HG03460 (cell line): Measurements from ENCODE around the gene MYO1H.

Experiments
- ATAC-seq: cut with Tn5 transposase; IDR thresholded peaks from one replicate; pipeline ENCODE4 v1.9.1; 2021; ENCODE audit not compliant: unreplicated experiment

MYO1H gene

GRCh38 chr12:109489016-109489954 lies 141.6 kb downstream of the MYO1H start:
- ATAC-seq = no peak

GRCh38 chr12:109489955-109490565 lies 142.4 kb downstream of the MYO1H start:
- ATAC-seq = no peak

- ATAC-seq = no peak
Measured at GRCh38 chr12:109491671-109492070, 144.0 kb downstream of the MYO1H start.

- no peak for ATAC-seq
Measured at GRCh38 chr12:109492371-109492770, 144.7 kb downstream of the MYO1H start.

GRCh38 chr12:109493090-109493489 lies 145.4 kb downstream of the MYO1H start:
- ATAC-seq = no peak

GRCh38 chr12:109493938-109494337 lies 146.2 kb downstream of the MYO1H start:
- no peak for ATAC-seq

GRCh38 chr12:109494348-109494881 lies 146.7 kb downstream of the MYO1H start:
- no peak for ATAC-seq

GRCh38 chr12:109495012-109495411 lies 147.3 kb downstream of the MYO1H start:
- no peak for ATAC-seq

- no peak for ATAC-seq
Measured at GRCh38 chr12:109496306-109496705, 148.6 kb downstream of the MYO1H start.

- no peak for ATAC-seq
Measured at GRCh38 chr12:109497675-109498074, 150.0 kb downstream of the MYO1H start.
